Mammary epithelial cell (primary cell): ENCODE results near the gene SPART.

Source experiments
- CTCF ChIP-seq, 2 donors: IDR thresholded peaks in 1 of 2; conservative IDR thresholded peaks in 1 of 2; 2 replicates each; pipeline ENCODE4 v1.5.1; 2011 to 2012; ENCODE audit warnings: inconsistent platforms in 2 of 2, low read length in 2 of 2, mild to moderate bottlenecking in 2 of 2, control low read depth in 1 of 2, low read depth in 1 of 2; ENCODE audit not compliant: insufficient read depth in 1 of 2; ENCODE audit errors: extremely low read depth in 1 of 2
- EZH2 ChIP-seq: IDR thresholded peaks from 2 replicates; pipeline ENCODE4 v1.6.1; 2012; ENCODE audit warnings: low read length, inconsistent platforms, borderline replicate concordance

- TF ChIP-seq CTCF (conservative IDR thresholded peaks at IDR 0.05 in 1 of 2, IDR thresholded peaks at IDR 0.05 in 1 of 2; ENCODE audit: extremely low read depth in 1 of 2, insufficient read depth in 1 of 2, low read depth in 1 of 2, low read length in 2 of 2) (no peak), EZH2 (no peak)
Observed at GRCh38 chr13:36385489-36385888, 39.3 kb upstream of the SPART start.
